ENCODE measurements around the gene ARID3A. TPM values are rescaled to one million over a fixed set of nuclear protein-coding genes. Genes with fewer than 3 reads are reported as not detected.

ARID3A gene
- total RNA-seq, 1 experiment from 2014 or later: 239 TPM

- Mint-ChIP-seq H3K27me3 (ENCODE audit: insufficient read depth, unreplicated experiment) (peaks cover 7% of the 10 kb centered on the region), H3K27ac (ENCODE audit: unreplicated experiment) (no peak overlapping the region), H3K4me3 (ENCODE audit: unreplicated experiment) (no peak overlapping the region), H3K9me3 (ENCODE audit: unreplicated experiment) (no peaks in the 10 kb centered on the region), H3K36me3 (ENCODE audit: insufficient read depth, unreplicated experiment) (peaks cover 30% of the 10 kb centered on the region), H3K4me1 (ENCODE audit: low read depth, unreplicated experiment) (no peaks in the 10 kb centered on the region)
- intact Hi-C loops (cut with micrococcal nuclease; ENCODE audit: unreplicated experiment): no loop called here
- CTCF ChIA-PET: no interaction called here
- no peaks in the 10 kb centered on the region for H3K36me3 ChIP-seq (ENCODE audit: control insufficient read depth, insufficient read depth, low read length)
- POLR2A ChIA-PET: no interaction called here
- no peak for DNase-seq
- H3K27me3 ChIP-seq (replicated peaks; ENCODE audit: control insufficient read depth, insufficient read depth, low read length): no peaks in the 10 kb centered on the region
- H3K4me3 ChIP-seq (ENCODE audit: low read depth, low read length): no peak overlapping the region
- H3K4me1 ChIP-seq: peaks cover 9% of the 10 kb centered on the region; the same call in 1 of the 2 replicates
- no peaks in the 10 kb centered on the region for H3K9me3 ChIP-seq
- BruUV-seq (replicated peaks): no TSS peak
- no peak for TF ChIP-seq CTCF (IDR thresholded peaks at IDR 0.05; ENCODE audit: insufficient read depth in 1 of 2, low read depth in 1 of 2, low read length in 1 of 2, severe bottlenecking in 1 of 2, unreplicated experiment in 1 of 2)
These were observed 79.2 kb downstream of the ARID3A start for GRCh38 chr19:1004803-1005664.

GRCh38 chr19:1006711-1007398 lies 81.0 kb downstream of the ARID3A start:
- no peaks in the 10 kb centered on the region for H3K9me3 Mint-ChIP-seq (ENCODE audit: unreplicated experiment)
- peaks cover 30% of the 10 kb centered on the region for H3K36me3 Mint-ChIP-seq (ENCODE audit: insufficient read depth, unreplicated experiment)
- no peak overlapping the region for H3K4me3 Mint-ChIP-seq (ENCODE audit: unreplicated experiment)
- no peak for DNase-seq
- Histone ChIP-seq H3K36me3 (ENCODE audit: control insufficient read depth, insufficient read depth, low read length) (no peaks in the 10 kb centered on the region), H3K9me3 (no peaks in the 10 kb centered on the region), H3K4me1 (0 out of 2 replicates have a peak, but pooled peaks cover under 1% of the 10 kb centered on the region), H3K4me3 (ENCODE audit: low read depth, low read length) (no peak overlapping the region), H3K27me3 (replicated peaks; ENCODE audit: control insufficient read depth, insufficient read depth, low read length) (no peaks in the 10 kb centered on the region)
- intact Hi-C loops (cut with micrococcal nuclease; ENCODE audit: unreplicated experiment): no loop called here
- ChIA-PET CTCF (no interaction called here), POLR2A (no interaction called here)
- H3K27ac Mint-ChIP-seq (ENCODE audit: unreplicated experiment): no peak overlapping the region
- TF ChIP-seq CTCF (IDR thresholded peaks at IDR 0.05; ENCODE audit: insufficient read depth in 1 of 2, low read depth in 1 of 2, low read length in 1 of 2, severe bottlenecking in 1 of 2, unreplicated experiment in 1 of 2): no peak
- H3K27me3 Mint-ChIP-seq (ENCODE audit: insufficient read depth, unreplicated experiment): peaks cover 4% of the 10 kb centered on the region
- no TSS peak for BruUV-seq (replicated peaks)
- H3K4me1 Mint-ChIP-seq (ENCODE audit: low read depth, unreplicated experiment): no peaks in the 10 kb centered on the region

- H3K4me1 ChIP-seq: no peaks in the 10 kb centered on the region
These were observed 81.8 kb downstream of the ARID3A start for GRCh38 chr19:1007399-1008251.

More at GRCh38 chr19:1007399-1008251, 81.8 kb downstream of the ARID3A start:
- H3K36me3 Mint-ChIP-seq (ENCODE audit: insufficient read depth, unreplicated experiment): peaks cover 30% of the 10 kb centered on the region
- CTCF ChIA-PET: no interaction called here
- H3K4me3 Mint-ChIP-seq (ENCODE audit: unreplicated experiment): no peak overlapping the region
- Histone ChIP-seq H3K9me3 (no peaks in the 10 kb centered on the region), H3K27me3 (replicated peaks; ENCODE audit: control insufficient read depth, insufficient read depth, low read length) (no peaks in the 10 kb centered on the region), H3K36me3 (ENCODE audit: control insufficient read depth, insufficient read depth, low read length) (no peaks in the 10 kb centered on the region; the same call in 1 of the 2 replicates), H3K4me3 (ENCODE audit: low read depth, low read length) (no peak overlapping the region)
- BruUV-seq (replicated peaks): no TSS peak
- no peaks in the 10 kb centered on the region for H3K9me3 Mint-ChIP-seq (ENCODE audit: unreplicated experiment)
- H3K27me3 Mint-ChIP-seq (ENCODE audit: insufficient read depth, unreplicated experiment): peaks cover 2% of the 10 kb centered on the region
- H3K27ac Mint-ChIP-seq (ENCODE audit: unreplicated experiment): no peak overlapping the region
- POLR2A ChIA-PET: no interaction called here
- no peaks in the 10 kb centered on the region for H3K4me1 Mint-ChIP-seq (ENCODE audit: low read depth, unreplicated experiment)
- no peak for TF ChIP-seq CTCF (IDR thresholded peaks at IDR 0.05; ENCODE audit: insufficient read depth in 1 of 2, low read depth in 1 of 2, low read length in 1 of 2, severe bottlenecking in 1 of 2, unreplicated experiment in 1 of 2)
- intact Hi-C loops (cut with micrococcal nuclease; ENCODE audit: unreplicated experiment): no loop called here
- no peak for DNase-seq
